NCI-H146 (cell line): ENCODE data around the gene ARRDC4.

Experiments used
- DNase-seq: peaks from one replicate; lab custom pipeline; 2025; lab: John Stamatoyannopoulos, UW

Gene ARRDC4

GRCh38 chr15:97998307-97999071, 38.0 kb downstream of the ARRDC4 start:
- no peak for DNase-seq

GRCh38 chr15:98000249-98001203, 40.0 kb downstream of the ARRDC4 start:
- DNase-seq = no peak

- DNase-seq = no peak
Measured at GRCh38 chr15:98001663-98002194, 41.2 kb downstream of the ARRDC4 start.

- DNase-seq = no peak
Measured at GRCh38 chr15:98002419-98002818, 41.9 kb downstream of the ARRDC4 start.

- no peak for DNase-seq
Measured at GRCh38 chr15:98002866-98003265, 42.4 kb downstream of the ARRDC4 start.

GRCh38 chr15:98003518-98003917, 43.0 kb downstream of the ARRDC4 start:
- DNase-seq = peak; percentile 12

GRCh38 chr15:98003996-98004395, 43.5 kb downstream of the ARRDC4 start:
- no peak for DNase-seq

GRCh38 chr15:98005659-98006058, 45.2 kb downstream of the ARRDC4 start:
- DNase-seq = no peak

- DNase-seq = no peak
Measured at GRCh38 chr15:98009169-98009568, 48.7 kb downstream of the ARRDC4 start.

GRCh38 chr15:98009971-98010370, 49.5 kb downstream of the ARRDC4 start:
- DNase-seq = no peak

GRCh38 chr15:98012354-98012753, 51.9 kb downstream of the ARRDC4 start:
- no peak for DNase-seq

GRCh38 chr15:98013631-98014030, 53.1 kb downstream of the ARRDC4 start:
- no peak for DNase-seq

- no peak for DNase-seq
Measured at GRCh38 chr15:98017150-98017964, 56.9 kb downstream of the ARRDC4 start.

GRCh38 chr15:98018761-98019351, 58.4 kb downstream of the ARRDC4 start:
- no peak for DNase-seq
